ENCODE data around the gene AOC1. TPM values are rescaled to one million over a fixed set of nuclear protein-coding genes. Genes with fewer than 3 reads are reported as not detected.
"Not testable (repeated sequence)": the region's sequence is repeated elsewhere in the genome, so short reads cannot be mapped to it uniquely, and the experiment has no call there.

Gene AOC1
- total and polyA plus RNA-seq, 8 donors: 0.34 to 1.2 (median 0.69) TPM

GRCh38 chr7:150909200-150909995 lies 57.1 kb downstream of the AOC1 start:
- no peaks in the 10 kb centered on the region for H3K36me3 ChIP-seq
- H3K4me3 ChIP-seq: no peak overlapping the region
- no peak overlapping the region for H3K27ac ChIP-seq
- no peak for DNase-seq
- H3K9me3 ChIP-seq: no peaks in the 10 kb centered on the region
- no peaks in the 10 kb centered on the region for H3K4me1 ChIP-seq
- intact Hi-C loops (cut with DNase I): no loop called here
- ATAC-seq: no peak
- no peak for TF ChIP-seq CTCF (IDR thresholded peaks at IDR 0.05)
- H3K27me3 ChIP-seq: peaks cover 0 to 43% of the 10 kb centered on the region in 2 donors

DNA sequence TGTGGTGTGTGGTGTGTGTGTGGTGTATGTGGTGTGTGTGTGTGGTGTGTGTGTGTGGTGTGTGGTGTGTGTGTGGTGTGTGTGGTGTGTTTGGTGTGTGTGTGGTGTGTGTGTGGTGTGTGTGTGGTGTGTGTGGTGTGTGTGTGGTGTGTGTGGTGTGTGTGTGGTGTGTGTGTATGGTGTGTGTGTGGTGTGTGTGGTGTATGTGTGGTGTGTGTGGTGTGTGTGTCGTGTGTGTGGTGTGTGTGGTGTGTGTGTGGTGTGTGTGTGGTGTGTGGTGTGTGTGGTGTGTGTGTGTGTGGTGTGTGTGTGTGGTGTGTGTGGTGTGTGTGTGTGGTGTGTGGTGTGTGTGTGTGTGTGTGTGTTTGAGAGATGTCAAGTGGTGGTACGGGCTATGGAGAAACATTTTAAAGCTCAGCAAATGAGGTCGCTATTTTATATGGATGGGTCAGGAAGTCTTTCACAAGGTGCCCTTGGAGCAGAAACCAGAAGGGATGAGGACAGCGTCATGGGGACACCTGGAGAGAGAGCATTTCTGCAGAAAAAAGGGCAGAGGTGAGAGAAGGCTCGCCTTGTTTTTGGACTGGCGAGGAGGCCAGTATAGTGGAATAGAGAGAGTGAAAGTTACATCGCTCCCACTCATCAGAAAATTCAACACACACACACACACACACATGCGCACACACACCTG lies 58.1 kb downstream of the AOC1 start:
- peaks cover 0 to 46% of the 10 kb centered on the region in 2 donors for H3K27me3 ChIP-seq
- H3K36me3 ChIP-seq; H3K9me3 ChIP-seq; H3K27ac ChIP-seq; H3K4me1 ChIP-seq; intact Hi-C loops (cut with DNase I); ATAC-seq; DNase-seq; H3K4me3 ChIP-seq: not testable (repeated sequence)

- TF ChIP-seq CTCF (IDR thresholded peaks at IDR 0.05): no peak
- DNase-seq: no peak
- H3K27ac ChIP-seq: no peak overlapping the region
- intact Hi-C loops (cut with DNase I): no loop called here
- H3K4me1 ChIP-seq: no peaks in the 10 kb centered on the region
- no peak for ATAC-seq
- H3K4me3 ChIP-seq: no peak overlapping the region
- no peaks in the 10 kb centered on the region for H3K9me3 ChIP-seq
- peaks cover 0 to 51% of the 10 kb centered on the region in 2 donors for H3K27me3 ChIP-seq
- H3K36me3 ChIP-seq: no peaks in the 10 kb centered on the region
Observed at GRCh38 chr7:150910996-150911422, 58.7 kb downstream of the AOC1 start.

Other genes with a start within 250 kb of the AOC1 start
- gene GIMAP6, start 220.1 kb upstream of the AOC1 start, total RNA-seq: 10 to 100 TPM; 19.4 to 52.7 TPM
- 10 to 100 TPM; 26.0 to 33.6 (median 28.6) TPM for gene GIMAP6, start 220.1 kb upstream of the AOC1 start, polyA plus RNA-seq (ENCODE audit: insufficient read length in 6 of 6)
- gene GIMAP2, start 166.8 kb upstream of the AOC1 start, total RNA-seq: 10 to 100 TPM; 14.7 to 30.6 TPM
- 10 to 100 TPM; 15.1 to 24.4 (median 17.5) TPM for gene GIMAP2, start 166.8 kb upstream of the AOC1 start, polyA plus RNA-seq (ENCODE audit: insufficient read length in 6 of 6)
- gene GIMAP1, start 135.9 kb upstream of the AOC1 start, total RNA-seq: 10 to 100 TPM in 1 of 2 donors, 1 to 10 TPM in 1; 5.0 to 11.3 TPM
- gene GIMAP1, start 135.9 kb upstream of the AOC1 start, polyA plus RNA-seq (ENCODE audit: insufficient read length in 6 of 6): 1 to 10 TPM; 4.2 to 6.2 (median 5.7) TPM
- 10 to 100 TPM in 1 of 2 donors, 1 to 10 TPM in 1; 9.8 to 37.8 TPM for gene GIMAP5, start 115.1 kb upstream of the AOC1 start, total RNA-seq
- gene GIMAP5, start 115.1 kb upstream of the AOC1 start, polyA plus RNA-seq (ENCODE audit: insufficient read length in 6 of 6): 10 to 100 TPM; 13.6 to 20.3 (median 16.9) TPM
- 10 to 100 TPM; 45.2 to 57.2 TPM for gene TMEM176B, start 52.2 kb upstream of the AOC1 start, total RNA-seq
- 10 to 100 TPM in 4 of 6 donors, 1 to 10 TPM in 2; 6.1 to 18.3 (median 12.2) TPM for gene TMEM176B, start 52.2 kb upstream of the AOC1 start, polyA plus RNA-seq (ENCODE audit: insufficient read length in 6 of 6)
- gene TMEM176A, start 51.7 kb upstream of the AOC1 start, total RNA-seq: 10 to 100 TPM; 44.7 to 48.8 TPM
- 1 to 10 TPM; 2.7 to 7.8 (median 5.4) TPM for gene TMEM176A, start 51.7 kb upstream of the AOC1 start, polyA plus RNA-seq (ENCODE audit: insufficient read length in 6 of 6)
- gene KCNH2, start 125.8 kb downstream of the AOC1 start, total RNA-seq: 1 to 10 TPM in 1 of 2 donors, under 1 TPM in 1; 0.82 to 1.3 TPM
- gene KCNH2, start 125.8 kb downstream of the AOC1 start, polyA plus RNA-seq (ENCODE audit: insufficient read length in 6 of 6): 1 to 10 TPM; 2.8 to 5.3 (median 4.3) TPM
- gene NOS3, start 138.5 kb downstream of the AOC1 start, total RNA-seq: 10 to 100 TPM; 12.1 to 21.8 TPM
- 10 to 100 TPM in 2 of 6 donors, 1 to 10 TPM in 4; 7.5 to 11.3 (median 9.7) TPM for gene NOS3, start 138.5 kb downstream of the AOC1 start, polyA plus RNA-seq (ENCODE audit: insufficient read length in 6 of 6)
- gene ATG9B, start 172.0 kb downstream of the AOC1 start, total RNA-seq: under 1 TPM; 0.68 to 0.70 TPM
- 1 to 10 TPM; 3.4 to 7.1 (median 3.8) TPM for gene ATG9B, start 172.0 kb downstream of the AOC1 start, polyA plus RNA-seq (ENCODE audit: insufficient read length in 6 of 6)
- 10 to 100 TPM; 47.5 to 52.1 TPM for gene ABCB8, start 175.9 kb downstream of the AOC1 start, total RNA-seq
- gene ABCB8, start 175.9 kb downstream of the AOC1 start, polyA plus RNA-seq (ENCODE audit: insufficient read length in 6 of 6): 10 to 100 TPM; 20.5 to 32.8 (median 22.4) TPM
- gene ASIC3, start 196.0 kb downstream of the AOC1 start, total RNA-seq: 1 to 10 TPM; 2.7 to 3.5 TPM
- gene ASIC3, start 196.0 kb downstream of the AOC1 start, polyA plus RNA-seq (ENCODE audit: insufficient read length in 6 of 6): 1 to 10 TPM; 2.3 to 6.0 (median 3.4) TPM
- gene CDK5, start 205.4 kb downstream of the AOC1 start, total RNA-seq: 10 to 100 TPM; 15.6 to 17.1 TPM
- gene CDK5, start 205.4 kb downstream of the AOC1 start, polyA plus RNA-seq (ENCODE audit: insufficient read length in 6 of 6): 10 to 100 TPM; 13.8 to 15.7 (median 14.3) TPM
- 100 to 1,000 TPM; 191 to 205 TPM for gene SLC4A2, start 207.1 kb downstream of the AOC1 start, total RNA-seq
- gene SLC4A2, start 207.1 kb downstream of the AOC1 start, polyA plus RNA-seq (ENCODE audit: insufficient read length in 6 of 6): 100 to 1,000 TPM in 3 of 6 donors, 10 to 100 TPM in 3; 81.7 to 134 (median 100) TPM
- 10 to 100 TPM; 63.5 to 65.7 TPM for gene FASTK, start 228.3 kb downstream of the AOC1 start, total RNA-seq
- gene FASTK, start 228.3 kb downstream of the AOC1 start, polyA plus RNA-seq (ENCODE audit: insufficient read length in 6 of 6): 10 to 100 TPM; 38.2 to 60.7 (median 48.3) TPM
- 10 to 100 TPM; 39.6 to 49.1 TPM for gene TMUB1, start 231.0 kb downstream of the AOC1 start, total RNA-seq
- 10 to 100 TPM; 21.2 to 30.9 (median 23.0) TPM for gene TMUB1, start 231.0 kb downstream of the AOC1 start, polyA plus RNA-seq (ENCODE audit: insufficient read length in 6 of 6)
- gene AGAP3, start 234.0 kb downstream of the AOC1 start, total RNA-seq: 100 to 1,000 TPM; 161 to 167 TPM
- 100 to 1,000 TPM in 2 of 6 donors, 10 to 100 TPM in 4; 83.3 to 103 (median 98.7) TPM for gene AGAP3, start 234.0 kb downstream of the AOC1 start, polyA plus RNA-seq (ENCODE audit: insufficient read length in 6 of 6)

All from left lung (tissue), 10 donors.